Inflammatory macrophage (primary cell): ENCODE data around the gene CDK19.
"Not testable (repeated sequence)": the region's sequence is repeated elsewhere in the genome, so short reads cannot be mapped to it uniquely, and the experiment has no call there.

Experiments
- DNase-seq, 2 donors: peaks; one replicate each; pipeline ENCODE4 v3.0.0-alpha.2; 2020 to 2022

The CDK19 gene

DNA sequence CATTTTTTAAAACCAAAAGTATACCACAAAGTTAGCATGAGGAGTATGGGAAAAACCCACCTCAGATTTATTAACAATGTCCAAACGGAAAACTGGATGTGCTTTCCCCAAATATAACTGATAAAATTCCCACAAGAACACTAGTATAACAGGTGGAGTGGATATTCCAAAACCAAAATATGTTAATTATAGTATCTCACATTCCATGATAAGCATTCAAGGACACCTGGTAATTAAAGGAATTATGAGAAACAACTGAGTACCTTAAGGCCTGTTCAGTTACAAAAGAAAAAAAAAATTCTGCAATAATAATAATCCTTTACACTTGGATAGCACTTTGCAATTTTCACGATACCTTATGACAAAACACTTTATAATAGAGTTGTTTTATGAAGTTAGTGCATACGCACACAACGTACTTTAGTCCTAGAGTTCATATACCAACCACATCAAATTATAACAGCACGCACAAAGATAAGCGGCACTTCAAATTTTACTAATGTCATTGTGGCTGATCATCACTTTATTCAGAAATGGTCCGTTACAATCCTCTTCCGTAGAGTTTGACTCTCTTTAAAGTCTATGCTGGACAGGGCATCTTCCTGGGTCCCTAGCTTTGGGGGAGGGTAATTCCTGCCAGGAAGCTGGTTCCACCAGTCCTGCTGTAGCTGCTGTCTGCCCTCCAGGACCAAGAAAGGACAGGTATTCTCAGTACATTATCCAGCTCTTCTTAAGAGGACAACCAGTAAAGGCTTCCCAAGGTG is 1.7 kb downstream of the CDK19 start:
- no peak for DNase-seq

GRCh38 chr6:110812719-110813118 is 2.5 kb downstream of the CDK19 start:
- no peak for DNase-seq

- peak in 1 of 2 donors; percentile 16 for DNase-seq
Measured at GRCh38 chr6:110810896-110811586, 4.2 kb downstream of the CDK19 start.

GRCh38 chr6:110809792-110810191 is 5.5 kb downstream of the CDK19 start:
- DNase-seq: no peak

GRCh38 chr6:110802175-110802574 is 13.1 kb downstream of the CDK19 start:
- not testable (repeated sequence) for DNase-seq

DNA sequence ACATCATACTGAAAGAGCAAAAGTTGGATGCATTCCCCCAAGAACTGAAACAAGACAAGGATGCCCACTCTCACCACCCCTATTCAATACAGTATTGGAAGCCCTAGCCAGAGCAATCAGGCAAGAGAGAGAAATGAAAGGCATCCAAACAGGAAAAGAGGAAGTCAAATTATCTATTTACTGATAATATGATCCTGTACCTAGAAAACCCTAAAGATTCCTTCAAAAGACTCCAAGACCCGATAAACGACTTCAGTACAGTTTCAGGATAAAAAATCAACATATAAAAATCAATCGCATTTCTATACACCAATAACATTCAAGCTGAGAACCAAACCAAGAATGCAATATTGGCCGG is 14.5 kb downstream of the CDK19 start:
- DNase-seq: no peak

DNA sequence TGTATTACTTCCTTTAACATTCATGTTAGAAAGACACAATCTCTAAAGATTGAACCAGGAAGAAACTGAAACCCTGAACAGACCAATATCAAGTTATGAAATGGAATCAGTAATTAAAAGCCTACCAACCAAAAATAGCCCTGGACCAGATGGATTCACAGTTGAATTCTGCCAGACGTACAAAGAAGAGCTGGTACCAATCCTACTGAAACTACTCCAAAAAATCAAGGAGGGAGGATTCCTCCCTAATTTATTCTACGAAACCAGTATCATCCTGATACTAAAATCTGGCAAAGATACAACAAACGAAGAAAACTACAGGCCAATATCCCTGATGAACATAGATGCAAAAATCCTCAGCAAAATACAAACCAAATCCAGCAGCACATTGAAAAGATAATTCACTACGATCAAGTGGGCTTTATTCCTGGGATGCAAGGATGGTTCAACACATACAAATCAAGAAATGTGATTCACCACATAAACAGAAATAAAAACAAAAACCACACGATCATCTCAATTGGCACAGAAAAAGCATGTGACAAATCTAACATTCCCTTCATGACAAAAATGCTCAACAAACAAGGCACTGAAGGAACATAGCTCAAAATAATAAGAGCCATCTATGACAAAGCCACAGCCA is 15.0 kb downstream of the CDK19 start:
- no peak for DNase-seq

GRCh38 chr6:110799655-110800054 is 15.6 kb downstream of the CDK19 start:
- no peak for DNase-seq

- DNase-seq: peak; percentile 43 to 50
Measured at GRCh38 chr6:110799189-110799588, 16.1 kb downstream of the CDK19 start.

DNA sequence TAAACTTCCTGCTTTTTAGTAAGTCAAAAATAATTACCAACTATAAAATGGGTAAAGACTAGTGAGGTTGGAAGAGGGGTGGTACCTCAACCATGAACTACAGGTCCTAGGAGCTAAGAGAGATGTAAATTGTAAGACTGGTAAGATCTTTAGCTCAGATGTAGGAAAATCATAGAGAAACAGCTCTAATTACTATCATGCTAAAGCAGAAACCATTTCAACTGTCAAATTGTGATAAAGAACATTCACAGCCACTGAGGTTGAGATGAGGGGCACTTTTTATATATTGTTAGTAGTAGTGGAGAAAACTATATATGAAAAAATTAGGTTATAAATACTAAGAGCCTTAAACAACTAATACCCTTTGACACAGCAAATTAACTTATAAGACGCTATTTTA is 20.0 kb downstream of the CDK19 start:
- no peak for DNase-seq

DNA sequence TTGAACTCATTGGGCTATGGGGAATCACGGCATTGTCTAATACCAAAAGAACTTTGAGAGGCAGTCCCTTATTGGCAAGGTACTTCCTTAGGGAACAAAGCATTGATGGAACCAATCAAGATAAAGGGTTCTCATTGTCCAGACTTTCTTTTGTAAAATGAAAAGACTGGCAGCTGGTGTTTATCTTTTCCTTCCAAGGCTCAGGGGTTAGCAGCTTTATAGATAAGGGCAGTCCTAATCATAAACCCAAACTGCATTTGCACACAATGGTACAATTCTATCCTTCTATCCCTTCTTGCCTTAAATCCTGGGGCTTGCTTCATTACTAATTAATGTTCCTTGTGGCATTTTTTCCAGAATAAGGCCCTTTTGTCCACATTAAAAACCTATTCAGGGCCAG is 28.6 kb downstream of the CDK19 start:
- no peak for DNase-seq

- DNase-seq: no peak
Measured at GRCh38 chr6:110786271-110786670, 29.0 kb downstream of the CDK19 start.

DNA sequence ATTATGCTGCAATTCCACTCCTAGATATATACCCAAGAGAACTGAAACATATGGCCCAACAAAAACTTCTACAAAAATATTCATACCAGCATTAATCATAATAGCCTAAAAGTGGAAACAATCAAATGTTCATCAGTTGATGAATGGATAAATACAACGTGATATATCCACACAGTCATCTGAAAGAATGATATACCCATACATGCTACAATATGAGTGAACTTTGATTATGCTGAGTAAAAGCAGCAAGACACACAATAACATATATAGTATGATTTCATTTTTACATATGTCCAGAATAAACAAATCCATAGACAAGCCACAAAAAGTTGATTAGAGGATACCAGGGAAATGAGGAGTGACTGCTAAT is 30.7 kb downstream of the CDK19 start:
- DNase-seq: no peak

GRCh38 chr6:110781522-110782214 is 33.6 kb downstream of the CDK19 start:
- DNase-seq: no peak

GRCh38 chr6:110778333-110778732 is 36.9 kb downstream of the CDK19 start:
- peak; percentile 3 to 42 for DNase-seq

- no peak for DNase-seq
Measured at GRCh38 chr6:110777636-110778035, 37.6 kb downstream of the CDK19 start.

DNA sequence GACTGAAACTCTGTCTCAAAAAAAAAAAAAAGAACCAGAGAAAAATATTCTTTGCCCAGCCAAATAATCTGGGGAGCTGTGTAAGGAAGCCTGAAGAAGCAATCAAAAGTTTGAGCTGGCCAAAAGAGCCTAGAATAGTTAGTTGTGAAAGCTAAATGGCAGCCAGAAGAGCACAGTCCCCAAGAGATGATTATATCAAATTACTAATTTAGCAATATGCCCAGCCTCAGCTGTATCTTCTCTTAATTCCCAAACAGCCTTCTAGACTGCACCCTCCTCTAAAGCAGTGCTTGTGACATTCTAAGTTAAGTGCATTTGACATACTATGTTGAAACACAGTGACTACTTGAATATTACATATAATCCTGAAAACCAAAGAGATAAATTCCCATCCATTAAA is 38.9 kb downstream of the CDK19 start:
- no peak for DNase-seq

DNA sequence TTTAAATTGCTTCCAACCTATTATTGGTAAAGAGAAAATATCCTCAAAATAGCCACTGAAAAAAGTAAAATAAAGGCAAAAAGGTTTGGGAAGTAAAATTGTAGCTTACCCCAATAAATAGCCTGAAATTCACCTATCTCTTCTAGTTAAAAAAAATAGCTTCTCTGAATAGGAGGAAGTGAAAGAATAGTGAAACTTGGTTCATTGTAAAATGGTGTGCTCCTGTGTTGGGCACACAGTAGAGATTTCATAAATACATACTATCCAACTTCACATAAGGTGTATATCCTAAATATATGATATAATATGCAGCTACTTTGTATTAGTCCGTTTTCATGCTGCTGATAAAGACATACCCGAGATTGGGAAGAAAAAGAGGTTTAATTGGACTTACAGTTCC is 45.3 kb downstream of the CDK19 start:
- DNase-seq: no peak

DNA sequence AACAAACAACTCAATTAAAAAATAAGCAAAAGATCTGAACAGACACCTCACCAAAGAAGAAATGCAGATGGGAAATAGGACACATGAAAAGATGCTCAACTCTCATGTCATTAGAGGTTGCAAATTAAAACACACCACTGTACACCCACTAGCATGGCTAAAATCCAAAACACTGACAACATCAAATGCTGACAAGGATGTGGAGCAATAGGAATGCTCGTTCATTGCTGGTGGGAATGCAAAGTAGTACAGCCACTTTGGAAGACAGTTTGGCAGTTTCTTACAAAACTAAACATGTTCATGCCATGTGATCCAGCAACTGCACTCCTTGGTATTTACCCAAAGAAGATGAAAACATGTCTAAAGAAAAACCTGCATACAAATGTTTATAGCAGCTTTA is 47.2 kb downstream of the CDK19 start:
- no peak for DNase-seq

DNA sequence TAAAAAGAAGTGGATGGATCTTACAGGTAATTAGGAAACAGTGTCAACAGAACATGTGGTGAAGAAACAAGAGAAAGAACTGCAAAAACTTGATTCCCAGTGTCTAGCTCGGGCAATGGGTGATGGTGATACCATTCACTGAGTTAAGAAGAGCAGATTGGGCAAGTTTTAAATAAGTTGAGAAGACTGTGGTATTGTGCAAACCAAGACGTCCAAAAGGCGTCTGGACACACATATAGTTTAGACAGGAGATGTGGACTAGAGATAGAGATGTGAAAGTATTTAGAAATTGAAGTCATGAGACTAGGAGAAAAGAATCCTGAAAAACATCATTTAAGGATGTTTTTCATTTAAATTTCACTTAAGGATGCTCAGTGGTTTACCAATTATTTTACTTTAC is 53.9 kb downstream of the CDK19 start:
- DNase-seq: peak; percentile 38 to 49

GRCh38 chr6:110760589-110760988 is 54.7 kb downstream of the CDK19 start:
- no peak for DNase-seq

DNA sequence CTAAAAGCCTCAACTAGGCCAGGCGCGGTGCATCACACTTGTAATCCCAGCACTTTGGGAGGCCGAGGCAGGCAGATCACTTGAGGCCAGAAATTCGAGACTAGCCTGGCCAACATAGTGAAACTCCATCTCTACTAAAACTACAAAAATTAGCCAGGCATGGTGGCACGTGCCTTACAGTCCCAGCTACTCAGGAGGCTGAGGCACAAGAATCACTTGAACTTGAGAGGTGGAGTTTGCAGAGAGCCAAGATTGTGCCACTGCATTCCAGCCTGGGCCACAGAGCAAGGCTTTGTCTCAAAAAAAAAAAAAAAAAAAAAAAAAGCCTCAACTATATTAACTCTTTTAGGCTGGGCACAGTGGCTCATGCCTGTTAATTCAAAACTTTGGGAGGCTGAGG is 55.2 kb downstream of the CDK19 start:
- DNase-seq: not testable (repeated sequence)

GRCh38 chr6:110757926-110758325 is 57.3 kb downstream of the CDK19 start:
- no peak for DNase-seq
